H1 (cell line): ENCODE measurements around the gene BNC2. TPM values are rescaled to one million over a fixed set of nuclear protein-coding genes. Genes with fewer than 3 reads are reported as not detected.
"Not testable (repeated sequence)": the region's sequence is repeated elsewhere in the genome, so short reads cannot be mapped to it uniquely, and the experiment has no call there.

Experiments
- CTCF ChIA-PET: fragments of 300-600 bp; sonication (Branson Sonifier 250); formaldehyde crosslinking; loops from one replicate; lab custom pipeline; 2021; ENCODE audit not compliant: partially characterized antibody; lab: Charles Lee
- POLR2A ChIA-PET: fragments of 300-600 bp; sonication (Branson Sonifier 250); formaldehyde crosslinking; loops from one replicate; lab custom pipeline; 2021; ENCODE audit warnings: inconsistent platforms; ENCODE audit not compliant: partially characterized antibody; lab: Charles Lee
- DNase-seq, 2 experiments: peaks; one replicate each; pipeline versions ENCODE4 v3.0.0 to v3.0.0-alpha.2; 2010 to 2022; ENCODE audit warnings: low spot score in 2 of 2, low read depth in 1 of 2, mixed read lengths in 1 of 2
- FAIRE-seq: peaks from 2 replicates; lab custom pipeline; 2011; peaks lifted over from hg19 to GRCh38; lab: Jason Lieb, UNC
- H2AFZ ChIP-seq: 2 replicates; pipeline ENCODE4 v1.8.1; 2012; ENCODE audit warnings: low read length, inconsistent platforms
- H2AK5ac ChIP-seq: 2 replicates; pipeline ENCODE4 v1.6.1; 2013; ENCODE audit warnings: low read depth, low read length
- H2BK120ac ChIP-seq: replicated peaks from 2 replicates; pipeline ENCODE3; 2013; ENCODE audit warnings: low read depth, low read length, inconsistent platforms
- H2BK12ac ChIP-seq: 2 replicates; pipeline ENCODE4 v1.6.1; 2013; ENCODE audit warnings: low read depth, low read length
- H2BK15ac ChIP-seq: 2 replicates; pipeline ENCODE4 v1.6.1; 2013; ENCODE audit warnings: low read length
- H2BK20ac ChIP-seq: 2 replicates; pipeline ENCODE4 v1.6.1; 2013; ENCODE audit warnings: low read length
- H2BK5ac ChIP-seq: 2 replicates; pipeline ENCODE4 v1.6.1; 2013; ENCODE audit warnings: low read depth, low read length
- H3K14ac ChIP-seq: 2 replicates; pipeline ENCODE4 v1.6.1; 2013; ENCODE audit warnings: inconsistent platforms; ENCODE audit not compliant: insufficient read length
- H3K18ac ChIP-seq: 2 replicates; pipeline ENCODE4 v1.6.1; 2013; ENCODE audit warnings: low read length; ENCODE audit errors: extremely low read depth
- H3K23ac ChIP-seq: 2 replicates; pipeline ENCODE4 v1.6.1; 2013; ENCODE audit warnings: inconsistent platforms; ENCODE audit not compliant: insufficient read length
- H3K23me2 ChIP-seq: 2 replicates; pipeline ENCODE4 v1.6.1; 2013; ENCODE audit warnings: low read depth, low read length
- H3K27ac ChIP-seq: 2 replicates; pipeline ENCODE4 v1.6.1; 2011; ENCODE audit warnings: low read depth, low read length, inconsistent platforms
- H3K27me3 ChIP-seq, 4 experiments: replicated peaks in 1 of 4; 1 replicate in 1 of 4; 2 replicates in 3 of 4; pipeline versions ENCODE4 v1.6.1 to v1.8.1; 2011 to 2013; ENCODE audit warnings: low read length in 3 of 4, mild to moderate bottlenecking in 3 of 4, inconsistent platforms in 2 of 4, mixed read lengths in 2 of 4, moderate library complexity in 1 of 4; ENCODE audit not compliant: control insufficient read depth in 3 of 4, insufficient read depth in 3 of 4; ENCODE audit errors: extremely low read depth in 1 of 4
- H3K36me3 ChIP-seq, 4 experiments: 2 replicates each; pipeline versions ENCODE4 v1.6.1 to v1.8.1; 2011 to 2013; ENCODE audit warnings: mild to moderate bottlenecking in 4 of 4, low read length in 3 of 4, moderate library complexity in 2 of 4, control low read depth in 1 of 4, inconsistent platforms in 1 of 4; ENCODE audit not compliant: insufficient read depth in 4 of 4, control insufficient read depth in 2 of 4
- H3K4ac ChIP-seq: replicated peaks from 2 replicates; pipeline ENCODE3; 2013; ENCODE audit warnings: low read length, low read depth, mixed read lengths, inconsistent platforms; ENCODE audit not compliant: insufficient read length
- H3K4me1 ChIP-seq, 4 experiments: replicated peaks in 1 of 4; 1 replicate in 1 of 4; 2 replicates in 3 of 4; pipeline versions ENCODE4 v1.6.1 to v1.8.1; 2011 to 2013; ENCODE audit warnings: low read length in 3 of 4, inconsistent platforms in 2 of 4, mixed read lengths in 1 of 4; ENCODE audit not compliant: insufficient read depth in 4 of 4, control insufficient read depth in 3 of 4
- H3K4me2 ChIP-seq, 2 experiments: 2 replicates each; pipeline versions ENCODE4 v1.6.1 to v1.8.1; 2011 to 2013; ENCODE audit warnings: low read depth in 2 of 2, low read length in 2 of 2, control low read depth in 1 of 2, inconsistent platforms in 1 of 2, mild to moderate bottlenecking in 1 of 2; ENCODE audit not compliant: insufficient read depth in 1 of 2
- H3K4me3 ChIP-seq, 4 experiments: fragments of 200-600, 300-600 bp in 1 of 4; sonication (generic), shearing (Covaris generic), sonication (Bioruptor Twin) in 1 of 4; 2 replicates each; pipeline versions ENCODE4 v1.5.1 to v1.8.1; 2011 to 2016; ENCODE audit warnings: low read length in 4 of 4, low read depth in 3 of 4, control low read depth in 2 of 4, inconsistent platforms in 2 of 4, mild to moderate bottlenecking in 2 of 4, mixed read lengths in 1 of 4, moderate library complexity in 1 of 4; ENCODE audit not compliant: insufficient read depth in 2 of 4; ENCODE audit errors: extremely low read depth in 1 of 4
- H3K56ac ChIP-seq: replicated peaks from 2 replicates; pipeline ENCODE3; 2013; ENCODE audit warnings: low read depth, mild to moderate bottlenecking, mixed read lengths, low read length, inconsistent platforms; ENCODE audit not compliant: insufficient read length
- H3K79me1 ChIP-seq: 2 replicates; pipeline ENCODE4 v1.6.1; 2013; ENCODE audit warnings: low read depth, low read length, control low read depth
- H3K79me2 ChIP-seq, 2 experiments: 2 replicates each; pipeline versions ENCODE4 v1.6.1 to v1.8.1; 2012 to 2013; ENCODE audit warnings: low read length in 2 of 2, mild to moderate bottlenecking in 2 of 2, inconsistent platforms in 1 of 2; ENCODE audit not compliant: insufficient read depth in 2 of 2, control insufficient read depth in 1 of 2
- H3K9ac ChIP-seq, 4 experiments: replicated peaks in 1 of 4; 1 replicate in 1 of 4; 2 replicates in 3 of 4; pipeline versions ENCODE4 v1.6.1 to v1.8.1; 2011 to 2013; ENCODE audit warnings: low read depth in 3 of 4, low read length in 3 of 4, control low read depth in 2 of 4, mild to moderate bottlenecking in 2 of 4, moderate library complexity in 2 of 4, inconsistent platforms in 1 of 4; ENCODE audit errors: extremely low read depth in 1 of 4
- H3K9me3 ChIP-seq, 2 experiments: 2 replicates each; pipeline versions ENCODE4 v1.6.1 to v1.8.1; 2012 to 2013; ENCODE audit warnings: mild to moderate bottlenecking in 2 of 2, moderate library complexity in 2 of 2, control low read depth in 1 of 2, inconsistent platforms in 1 of 2, low read depth in 1 of 2, low read length in 1 of 2, mixed read lengths in 1 of 2; ENCODE audit not compliant: insufficient read depth in 2 of 2
- H4K20me1 ChIP-seq, 2 experiments: replicated peaks in 1 of 2; 2 replicates each; pipeline versions ENCODE3 to v1.8.1; 2011 to 2013; ENCODE audit warnings: inconsistent platforms in 2 of 2, low read length in 2 of 2, mild to moderate bottlenecking in 1 of 2; ENCODE audit not compliant: insufficient read depth in 2 of 2, control insufficient read depth in 1 of 2
- H4K5ac ChIP-seq: 2 replicates; pipeline ENCODE4 v1.6.1; 2013; ENCODE audit warnings: low read length, low read depth, mixed read lengths, inconsistent platforms; ENCODE audit not compliant: insufficient read length
- H4K8ac ChIP-seq: 2 replicates; pipeline ENCODE4 v1.8.0; 2013; ENCODE audit warnings: mild to moderate bottlenecking, moderate library complexity, low read length, inconsistent platforms; ENCODE audit not compliant: insufficient read depth; ENCODE audit errors: extremely low read depth
- H4K91ac ChIP-seq: replicated peaks from 2 replicates; pipeline ENCODE3; 2013; ENCODE audit warnings: low read length, mixed read lengths, inconsistent platforms; ENCODE audit not compliant: insufficient read length
- WGBS, 2 experiments: shearing (Covaris generic) in 1 of 2; methylation state at CpG; one replicate each; pipeline versions ENCODE4 v1.1.6 to v1.1.7; 2013 to 2015; ENCODE audit warnings: low lambda C conversion rate in 2 of 2, mixed read lengths in 2 of 2, inconsistent platforms in 1 of 2, low coverage in 1 of 2, missing lambda C conversion rate in 1 of 2; ENCODE audit not compliant: insufficient replicate concordance in 2 of 2, insufficient coverage in 1 of 2, insufficient read length in 1 of 2; ENCODE audit errors: extremely low coverage in 1 of 2, missing lambda C conversion rate in 1 of 2; 5-methylcytosine and 5-hydroxymethylcytosine counted together
- polyA plus RNA-seq, 7 experiments: library from polyadenylated mRNA; depleted of rRNA in 3 of 7; stranded (reverse) in 5 of 7; unstranded in 2 of 7; fragments of >200 nt in 5 of 7; fragments of 200-250 nt in 2 of 7; gene quantifications; 1 replicate in 5 of 7; 2 replicates in 1 of 7; 4 replicates in 1 of 7; pipeline versions ENCODE4 v1.2.1 to v1.2.3, GENCODE V29; 2011 to 2013; ENCODE audit warnings: missing spikeins in 2 of 7, mixed read lengths in 2 of 7
- total RNA-seq: library from RNA; stranded (reverse); fragmentation: NEBNext Ultra II Directional; extraction: Animal tissue kit (Norgen Biotek cat#: 25700); gene quantifications from 2 replicates; pipeline ENCODE4 v1.2.1, GENCODE V29; 2021

BNC2 gene
- total and polyA plus RNA-seq, 2 of the 8 experiments (the other 6 are each of a cell fraction or from before 2014, with no cell fraction given): 16.0 to 26.8 TPM

DNA sequence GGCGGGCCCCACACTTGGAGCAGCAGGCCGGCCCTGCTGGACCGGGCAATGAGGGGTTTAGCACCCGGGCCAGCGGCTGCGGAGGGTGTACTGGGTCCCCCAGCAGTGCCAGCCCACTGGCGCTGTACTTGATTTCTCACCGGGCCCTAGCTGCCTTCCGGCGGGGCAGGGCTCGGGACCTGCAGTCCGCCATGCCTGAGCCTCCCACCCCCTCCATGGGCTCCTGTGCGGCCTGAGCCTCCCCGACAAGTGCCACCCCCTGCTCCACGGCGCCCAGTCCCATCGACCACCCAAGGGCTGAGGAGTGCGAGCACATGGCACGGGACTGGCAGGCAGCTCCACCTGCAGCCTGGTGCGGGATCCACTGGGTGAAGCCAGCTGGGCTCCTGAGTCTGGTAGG is 389.9 kb downstream of the BNC2 start:
- POLR2A ChIA-PET, H4K91ac ChIP-seq, H2BK120ac ChIP-seq, H2BK20ac ChIP-seq, FAIRE-seq, H3K23ac ChIP-seq, H4K8ac ChIP-seq, H3K27me3 ChIP-seq, H3K4me3 ChIP-seq, H4K20me1 ChIP-seq, H2BK5ac ChIP-seq, H2AFZ ChIP-seq, H3K9me3 ChIP-seq, H3K36me3 ChIP-seq, H3K23me2 ChIP-seq, H3K4me2 ChIP-seq, H2BK15ac ChIP-seq, H3K27ac ChIP-seq, H2BK12ac ChIP-seq, H2AK5ac ChIP-seq, H4K5ac ChIP-seq, H3K9ac ChIP-seq, DNase-seq, H3K79me1 ChIP-seq, H3K56ac ChIP-seq, H3K4ac ChIP-seq, H3K79me2 ChIP-seq, H3K18ac ChIP-seq, H3K14ac ChIP-seq: not testable (repeated sequence)
- WGBS, 2 experiments: 94% methylated on average over 6 of the region's 20 CpGs; no CpG with 5 or more reads in 1 of the 2 experiments
- CTCF ChIA-PET: interaction anchor here (1.1 kb wide), 1 partner anchor 224 kb away, joined by 3 read pairs; no protein-coding TSS in a partner anchor
- H3K4me1 ChIP-seq: peaks cover 6 to 14% (median 9%) of the 10 kb centered on the region in 4 experiments; a peak in 5 of 7 replicates
